Prostate gland (tissue), 2 donors: ENCODE measurements around the gene GPR183.

Source experiments
- POLR2AphosphoS5 ChIP-seq: sonication (generic); formaldehyde crosslinking; IDR thresholded peaks from one replicate; pipeline ENCODE4 v1.6.1; 2017; ENCODE audit warnings: antibody characterized with exemption
- TF ChIP-seq, protein P1 (sequence below), 4 experiments: fragments of 200-600 bp in 2 of 4; fragments of 450-650 bp in 2 of 4; sonication (generic) in 2 of 4; IDR thresholded peaks; 1 replicate in 3 of 4; 2 replicates in 1 of 4; pipeline ENCODE4 v1.5.1; 2016 to 2019; ENCODE audit warnings: antibody characterized with exemption in 4 of 4, mild to moderate bottlenecking in 2 of 4, moderate library complexity in 2 of 4

DNA sequence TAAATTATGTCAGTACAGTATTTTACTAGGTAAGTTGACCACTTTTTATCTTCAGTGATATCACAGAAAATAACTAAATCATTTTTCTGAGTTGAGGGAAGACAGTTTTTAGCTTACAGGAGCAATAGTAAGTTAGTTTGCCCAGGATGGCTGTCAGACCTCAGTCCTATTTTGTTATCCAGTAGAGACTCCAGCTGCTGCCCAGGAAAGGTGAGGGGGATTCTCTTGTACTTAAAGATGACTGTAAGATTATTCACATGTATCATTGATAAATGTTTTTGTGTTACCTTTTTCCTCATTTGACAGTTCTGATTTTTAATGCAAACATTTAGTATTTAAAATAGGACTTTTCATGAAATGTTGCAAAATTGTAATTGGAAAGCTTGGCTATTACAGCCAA is 14.5 kb upstream of the GPR183 start:
- TF ChIP-seq, protein P1, sequence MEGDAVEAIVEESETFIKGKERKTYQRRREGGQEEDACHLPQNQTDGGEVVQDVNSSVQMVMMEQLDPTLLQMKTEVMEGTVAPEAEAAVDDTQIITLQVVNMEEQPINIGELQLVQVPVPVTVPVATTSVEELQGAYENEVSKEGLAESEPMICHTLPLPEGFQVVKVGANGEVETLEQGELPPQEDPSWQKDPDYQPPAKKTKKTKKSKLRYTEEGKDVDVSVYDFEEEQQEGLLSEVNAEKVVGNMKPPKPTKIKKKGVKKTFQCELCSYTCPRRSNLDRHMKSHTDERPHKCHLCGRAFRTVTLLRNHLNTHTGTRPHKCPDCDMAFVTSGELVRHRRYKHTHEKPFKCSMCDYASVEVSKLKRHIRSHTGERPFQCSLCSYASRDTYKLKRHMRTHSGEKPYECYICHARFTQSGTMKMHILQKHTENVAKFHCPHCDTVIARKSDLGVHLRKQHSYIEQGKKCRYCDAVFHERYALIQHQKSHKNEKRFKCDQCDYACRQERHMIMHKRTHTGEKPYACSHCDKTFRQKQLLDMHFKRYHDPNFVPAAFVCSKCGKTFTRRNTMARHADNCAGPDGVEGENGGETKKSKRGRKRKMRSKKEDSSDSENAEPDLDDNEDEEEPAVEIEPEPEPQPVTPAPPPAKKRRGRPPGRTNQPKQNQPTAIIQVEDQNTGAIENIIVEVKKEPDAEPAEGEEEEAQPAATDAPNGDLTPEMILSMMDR (IDR thresholded peaks at IDR 0.05) = no peak
- TF ChIP-seq POLR2AphosphoS5 = no peak
